ENCODE data around the gene TMEM52B.

TMEM52B gene

DNA sequence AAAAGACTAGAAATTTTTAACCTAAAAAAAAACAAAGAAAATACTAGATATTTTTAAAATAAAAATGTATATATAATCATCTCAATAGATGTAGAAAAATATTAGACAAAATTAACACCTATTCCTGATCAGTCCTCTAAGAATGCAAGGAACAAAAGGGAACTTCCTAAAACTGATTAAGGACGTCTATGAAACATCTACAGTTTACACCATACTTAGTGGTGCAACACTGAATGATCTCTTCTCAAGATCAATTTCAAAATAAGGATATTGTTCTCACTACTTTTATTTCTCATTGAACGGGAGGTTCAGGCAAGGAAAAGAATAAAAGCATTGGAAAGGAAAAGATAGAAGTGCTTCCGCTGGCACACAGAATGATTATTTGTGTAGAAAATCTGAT, 22.9 kb upstream of the TMEM52B start:
- DNase-seq (ENCODE audit: extremely low spot score) = no peak
- POLR2A ChIA-PET = no interaction called here
- TF ChIP-seq, protein P1, sequence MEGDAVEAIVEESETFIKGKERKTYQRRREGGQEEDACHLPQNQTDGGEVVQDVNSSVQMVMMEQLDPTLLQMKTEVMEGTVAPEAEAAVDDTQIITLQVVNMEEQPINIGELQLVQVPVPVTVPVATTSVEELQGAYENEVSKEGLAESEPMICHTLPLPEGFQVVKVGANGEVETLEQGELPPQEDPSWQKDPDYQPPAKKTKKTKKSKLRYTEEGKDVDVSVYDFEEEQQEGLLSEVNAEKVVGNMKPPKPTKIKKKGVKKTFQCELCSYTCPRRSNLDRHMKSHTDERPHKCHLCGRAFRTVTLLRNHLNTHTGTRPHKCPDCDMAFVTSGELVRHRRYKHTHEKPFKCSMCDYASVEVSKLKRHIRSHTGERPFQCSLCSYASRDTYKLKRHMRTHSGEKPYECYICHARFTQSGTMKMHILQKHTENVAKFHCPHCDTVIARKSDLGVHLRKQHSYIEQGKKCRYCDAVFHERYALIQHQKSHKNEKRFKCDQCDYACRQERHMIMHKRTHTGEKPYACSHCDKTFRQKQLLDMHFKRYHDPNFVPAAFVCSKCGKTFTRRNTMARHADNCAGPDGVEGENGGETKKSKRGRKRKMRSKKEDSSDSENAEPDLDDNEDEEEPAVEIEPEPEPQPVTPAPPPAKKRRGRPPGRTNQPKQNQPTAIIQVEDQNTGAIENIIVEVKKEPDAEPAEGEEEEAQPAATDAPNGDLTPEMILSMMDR (IDR thresholded peaks at IDR 0.05; ENCODE audit: control extremely low read depth, extremely low read depth, low read depth, missing control alignments) = no peak
- CTCF ChIA-PET = interaction anchor here (1.7 kb wide), 1 partner anchor 36 kb away, joined by 6 read pairs; no protein-coding TSS in a partner anchor

DNA sequence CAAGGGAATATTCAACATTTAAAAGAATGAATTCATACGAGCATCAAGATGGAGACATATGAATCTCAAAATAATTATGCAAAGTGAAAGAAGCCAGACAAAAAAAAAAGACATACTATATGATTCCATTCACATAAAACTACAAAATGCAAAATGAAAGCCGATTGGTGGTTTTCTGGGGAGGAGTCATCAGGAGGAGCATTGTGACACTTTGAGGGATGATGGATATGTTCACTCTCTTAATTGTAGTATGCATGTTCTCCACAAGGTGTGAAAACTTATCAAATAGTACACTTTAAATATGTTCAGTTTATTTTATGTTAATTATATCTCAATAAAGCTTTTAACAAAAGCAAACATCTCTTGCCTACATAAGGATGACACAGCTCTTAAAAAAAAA, 20.4 kb upstream of the TMEM52B start:
- POLR2A ChIA-PET = no interaction called here
- CTCF ChIA-PET = interaction anchor here (1.4 kb wide), 1 partner anchor 151 kb away, joined by 3 read pairs; no protein-coding TSS in a partner anchor
- TF ChIP-seq, protein P1 (IDR thresholded peaks at IDR 0.05; ENCODE audit: control extremely low read depth, extremely low read depth, low read depth, missing control alignments) = no peak
- no peak for DNase-seq (ENCODE audit: extremely low spot score)

DNA sequence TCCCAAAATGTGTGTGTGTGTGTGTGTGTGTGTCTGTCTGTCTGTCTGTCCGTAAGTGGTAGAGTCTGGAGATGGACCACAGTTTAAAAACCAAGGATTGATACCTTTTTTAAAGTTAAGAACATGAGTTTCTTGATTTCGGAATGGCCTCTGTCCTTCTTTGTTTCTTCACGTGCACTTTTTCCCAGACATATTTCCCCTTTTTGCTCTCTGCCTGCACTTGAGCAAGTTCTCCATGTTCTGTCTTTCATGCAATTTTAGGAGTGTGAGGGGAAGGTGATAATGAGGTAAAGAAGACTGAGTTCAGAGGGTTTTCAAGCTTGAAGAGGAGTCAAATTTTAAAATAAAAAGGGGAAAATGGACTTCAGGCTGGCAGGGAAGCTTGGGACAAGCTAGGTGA, 19.6 kb upstream of the TMEM52B start:
- DNase-seq (ENCODE audit: extremely low spot score) = no peak
- ChIA-PET CTCF (interaction anchor here (1.4 to 2.4 kb wide), 3 partner anchors 13 to 152 kb away, joined by 3 to 7 read pairs (median 7); partner anchors contain the start of gene OLR1), POLR2A (no interaction called here)
- TF ChIP-seq, protein P1 (IDR thresholded peaks at IDR 0.05; ENCODE audit: control extremely low read depth, extremely low read depth, low read depth, missing control alignments) = no peak

DNA sequence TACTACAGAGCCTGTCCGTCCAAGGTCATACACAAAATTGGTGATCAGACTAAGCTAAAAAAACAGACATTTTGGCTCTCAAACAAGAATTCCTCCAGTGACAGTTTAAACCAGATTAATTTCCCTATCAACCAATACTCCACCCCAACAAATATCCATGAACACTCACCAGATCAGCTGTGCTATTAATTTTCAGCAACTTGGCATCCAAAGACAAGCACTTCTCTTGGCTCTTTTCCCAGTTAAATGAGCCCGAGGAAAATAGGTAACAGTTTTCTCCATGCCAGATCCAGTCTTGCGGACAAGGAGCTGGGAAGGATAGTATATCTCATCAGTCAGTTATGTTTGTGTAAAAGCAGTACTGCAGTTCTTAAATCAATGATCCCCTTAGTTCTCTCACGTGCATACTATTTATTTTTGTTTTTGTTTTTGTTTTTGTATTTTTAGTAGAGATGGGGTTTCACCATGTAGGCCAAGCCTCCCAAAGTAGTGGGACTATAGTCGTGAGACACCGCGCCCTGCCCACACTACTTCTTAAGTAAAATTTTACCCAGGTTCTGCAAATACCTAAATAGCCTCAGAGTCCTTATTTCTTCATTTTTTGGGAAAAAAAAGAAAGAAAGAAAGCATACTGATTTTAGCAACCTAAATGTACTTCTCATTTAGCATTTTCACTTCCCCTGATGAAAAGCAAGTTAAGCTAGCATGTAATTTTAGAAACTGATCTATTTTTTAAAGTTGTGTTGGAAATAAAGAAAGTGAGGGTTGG, 18.0 kb upstream of the TMEM52B start:
- ChIA-PET POLR2A (no interaction called here), CTCF (interaction anchor here (0.8 to 2.4 kb wide), 5 partner anchors 8 to 33 kb away, joined by 3 to 7 read pairs (median 5); partner anchors contain the start of gene OLR1)
- TF ChIP-seq, protein P1 (IDR thresholded peaks at IDR 0.05; ENCODE audit: control extremely low read depth, extremely low read depth, low read depth, missing control alignments) = no peak
- DNase-seq (ENCODE audit: extremely low spot score) = no peak

DNA sequence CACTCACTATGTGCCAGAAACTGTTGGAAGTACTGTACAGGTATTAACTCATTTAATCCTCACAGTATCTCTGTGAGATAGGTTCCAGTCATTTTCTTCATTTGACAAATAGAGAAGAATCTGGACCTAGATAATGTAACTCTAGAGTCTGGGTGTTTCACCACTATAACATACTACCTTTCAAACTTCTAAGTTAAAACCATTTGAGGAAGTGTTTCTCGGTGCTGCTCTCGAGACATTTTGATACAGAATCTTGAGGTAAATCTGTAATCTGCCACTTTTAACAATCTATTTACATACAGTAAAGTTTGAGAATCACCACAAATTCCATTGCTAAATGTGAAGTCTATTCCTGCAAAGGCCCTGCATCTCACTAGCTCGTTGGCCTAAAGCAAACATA, 15.7 kb upstream of the TMEM52B start:
- DNase-seq (ENCODE audit: extremely low spot score) = no peak
- POLR2A ChIA-PET = no interaction called here
- CTCF ChIA-PET = no interaction called here
- TF ChIP-seq, protein P1 (IDR thresholded peaks at IDR 0.05; ENCODE audit: control extremely low read depth, extremely low read depth, low read depth, missing control alignments) = no peak

DNA sequence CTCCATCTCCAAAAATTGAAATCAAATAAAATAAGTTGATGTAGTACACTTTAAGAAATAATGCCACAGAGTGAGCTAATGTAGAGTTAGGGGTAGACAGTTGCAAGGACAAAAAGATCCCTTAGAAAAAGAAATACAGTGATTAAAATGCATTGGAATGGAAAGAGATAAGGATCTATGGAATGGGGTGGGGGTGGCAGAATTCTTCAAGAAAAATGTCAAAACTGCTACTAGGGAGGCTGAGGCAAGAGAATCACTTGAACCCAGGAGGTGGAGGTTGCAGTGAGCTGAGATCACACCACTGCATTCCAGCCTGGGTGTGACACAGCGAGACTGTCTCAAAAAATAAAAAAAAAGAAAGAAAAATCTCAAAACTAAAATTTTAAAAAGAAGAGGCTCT, 13.4 kb upstream of the TMEM52B start:
- ChIA-PET POLR2A (no interaction called here), CTCF (interaction anchor here (1.8 kb wide), 1 partner anchor 13 kb away, joined by 4 read pairs; no protein-coding TSS in a partner anchor)
- no peak for DNase-seq (ENCODE audit: extremely low spot score)
- TF ChIP-seq, protein P1 (IDR thresholded peaks at IDR 0.05; ENCODE audit: control extremely low read depth, extremely low read depth, low read depth, missing control alignments) = no peak
